Mesenteric fat pad (tissue), 1 donor: ENCODE measurements around the gene MAN1B1. TPM values are rescaled to one million over a fixed set of nuclear protein-coding genes. Genes with fewer than 3 reads are reported as not detected.
A peak's percentile ranks its signal among the peaks of the same experiment; 100 is the strongest.
"Not testable (repeated sequence)": the region's sequence is repeated elsewhere in the genome, so short reads cannot be mapped to it uniquely, and the experiment has no call there.

ENCODE experiments used
- DNase-seq: peaks from one replicate; pipeline ENCODE4 v3.0.0-alpha.2; 2020; ENCODE audit warnings: low spot score
- total RNA-seq: library from RNA; stranded (reverse); fragmentation: NEBNext Ultra II Directional; extraction: Animal tissue kit (Norgen Biotek cat#: 25700); gene quantifications from one replicate; pipeline ENCODE4 v1.2.1, GENCODE V29; 2021
- donor health status: DM: yes; HTN: yes; CAD: no.

The MAN1B1 gene
- total RNA-seq, 1 donor from 2014 or later: 33.0 TPM

- DNase-seq: no peak
These were observed 40.0 kb downstream of the MAN1B1 start for GRCh38 chr9:137126786-137127185.

- DNase-seq: no peak
These were observed 40.7 kb downstream of the MAN1B1 start for GRCh38 chr9:137127301-137128157.

- no peak for DNase-seq
These were observed 41.5 kb downstream of the MAN1B1 start for GRCh38 chr9:137128158-137128861.

GRCh38 chr9:137128862-137129455, 42.2 kb downstream of the MAN1B1 start:
- DNase-seq: no peak

- DNase-seq: peak; percentile 93
These were observed 42.8 kb downstream of the MAN1B1 start for GRCh38 chr9:137129456-137130175.

GRCh38 chr9:137130176-137130755, 43.5 kb downstream of the MAN1B1 start:
- no peak for DNase-seq

GRCh38 chr9:137134191-137134590, 47.4 kb downstream of the MAN1B1 start:
- no peak for DNase-seq

GRCh38 chr9:137135154-137135553, 48.4 kb downstream of the MAN1B1 start:
- not testable (repeated sequence) for DNase-seq

GRCh38 chr9:137136261-137136880, 49.6 kb downstream of the MAN1B1 start:
- no peak for DNase-seq

- no peak for DNase-seq
These were observed 50.3 kb downstream of the MAN1B1 start for GRCh38 chr9:137136881-137137607.

GRCh38 chr9:137138058-137138721, 51.4 kb downstream of the MAN1B1 start:
- no peak for DNase-seq

GRCh38 chr9:137138722-137139467, 52.1 kb downstream of the MAN1B1 start, which contains the start of gene GRIN1:
TSS of gene GRIN1 (plus strand) at chr9:137139154. CDS start at chr9:137139487, 333 bp downstream.
- no peak for DNase-seq

GRCh38 chr9:137139468-137140150, 52.8 kb downstream of the MAN1B1 start:
- DNase-seq: no peak

- DNase-seq: no peak
These were observed 53.6 kb downstream of the MAN1B1 start for GRCh38 chr9:137140151-137141012.

- DNase-seq: no peak
These were observed 54.4 kb downstream of the MAN1B1 start for GRCh38 chr9:137141050-137141810.
